Measurements from ENCODE around the gene ABCD4.

ABCD4 gene

GRCh38 chr14:74257941-74258763 is 44.6 kb downstream of the ABCD4 start:
- DNase-seq = no peak

- DNase-seq = peak in 1 of 2 experiments; percentile 13
Measured at GRCh38 chr14:74257078-74257940, 45.4 kb downstream of the ABCD4 start.

GRCh38 chr14:74255281-74255680 is 47.5 kb downstream of the ABCD4 start:
- DNase-seq = no peak

- no peak for DNase-seq
Measured at GRCh38 chr14:74249433-74250375, 53.0 kb downstream of the ABCD4 start.

- no peak for DNase-seq
Measured at GRCh38 chr14:74248017-74248416, 54.7 kb downstream of the ABCD4 start.

GRCh38 chr14:74246542-74246941 is 56.2 kb downstream of the ABCD4 start:
- DNase-seq = no peak

GRCh38 chr14:74245292-74245691 is 57.4 kb downstream of the ABCD4 start:
- no peak for DNase-seq

GRCh38 chr14:74244115-74244514 is 58.6 kb downstream of the ABCD4 start:
- no peak for DNase-seq

GRCh38 chr14:74243051-74243450 is 59.7 kb downstream of the ABCD4 start:
- no peak for DNase-seq

- no peak for DNase-seq
Measured at GRCh38 chr14:74242780-74243042, 60.0 kb downstream of the ABCD4 start.

- no peak for DNase-seq
Measured at GRCh38 chr14:74242021-74242779, 60.5 kb downstream of the ABCD4 start.

- DNase-seq = no peak
Measured at GRCh38 chr14:74241652-74242017, 61.1 kb downstream of the ABCD4 start.

- no peak for DNase-seq
Measured at GRCh38 chr14:74240794-74241651, 61.7 kb downstream of the ABCD4 start.

GRCh38 chr14:74239848-74240793 is 62.6 kb downstream of the ABCD4 start:
- no peak for DNase-seq

- no peak for DNase-seq
Measured at GRCh38 chr14:74238974-74239847, 63.5 kb downstream of the ABCD4 start, which contains the start of gene VSX2. Gene VSX2 (plus strand): TSS chr14:74239449. CDS start chr14:74239562, 113 bp downstream.

GRCh38 chr14:74237441-74237840 is 65.3 kb downstream of the ABCD4 start:
- no peak for DNase-seq
